NT2/D1 (cell line): ENCODE data around the gene PCCB.

Source experiments
- SUZ12 ChIP-seq: IDR thresholded peaks from 2 replicates; pipeline ENCODE4 v1.6.1; 2011; ENCODE audit not compliant: insufficient read length, insufficient read depth; ENCODE audit errors: extremely low read depth
- YY1 ChIP-seq: IDR thresholded peaks from 2 replicates; pipeline ENCODE4 v1.6.1; 2011; ENCODE audit not compliant: insufficient read length, insufficient read depth
- ZNF274 ChIP-seq: IDR thresholded peaks from 2 replicates; pipeline ENCODE4 v1.6.1; 2011; ENCODE audit warnings: mild to moderate bottlenecking, low read depth, low read length

DNA sequence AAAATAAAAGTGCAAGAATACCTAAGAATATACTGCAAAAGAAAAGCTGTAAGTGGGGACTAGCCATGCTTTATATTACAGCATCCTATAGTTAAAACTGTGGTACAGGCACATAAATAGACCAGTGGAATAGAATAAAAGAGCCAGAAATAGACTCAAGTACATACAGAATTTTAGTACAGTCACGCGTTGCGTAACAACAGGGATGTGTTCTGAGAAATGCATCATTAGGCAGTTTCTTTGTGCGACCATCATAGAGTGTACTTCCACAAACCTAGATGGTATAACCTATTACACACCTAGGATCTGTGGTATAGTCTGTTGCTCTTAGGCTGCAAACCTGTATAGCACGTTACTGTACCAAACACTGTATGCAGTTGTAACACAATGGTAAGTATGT lies 61.8 kb downstream of the PCCB start:
- TF ChIP-seq SUZ12 (no peak), ZNF274 (no peak), YY1 (no peak)
